K562 (cell line): ENCODE results near the gene PRCD. TPM values are rescaled to one million over a fixed set of nuclear protein-coding genes. Genes with fewer than 3 reads are reported as not detected.

ENCODE experiments used
- ATF1 ChIP-seq, 2 experiments: fragments of 450-650 bp in 1 of 2; IDR thresholded peaks; 2 replicates each; pipeline ENCODE4 v1.6.1; 2016; ENCODE audit warnings: missing compliant biosample characterization in 1 of 2, missing genetic modification characterization in 1 of 2
- BRF2 ChIP-seq: IDR thresholded peaks from 3 replicates; pipeline ENCODE4 v1.6.1; 2011; ENCODE audit warnings: borderline replicate concordance, mild to moderate bottlenecking; ENCODE audit not compliant: insufficient read length, insufficient read depth
- FOXJ3 ChIP-seq: sonication (generic); formaldehyde crosslinking; IDR thresholded peaks from 2 replicates; pipeline ENCODE4 v1.4.0; 2020; ENCODE audit warnings: mild to moderate bottlenecking, missing genetic modification reagents
- GTF2E2 ChIP-seq: fragments of 200-800 bp; sonication (Bioruptor generic); IDR thresholded peaks from 2 replicates; pipeline ENCODE4 v1.6.1; 2016; ENCODE audit warnings: missing genetic modification characterization, missing compliant biosample characterization
- HDAC3 ChIP-seq: fragments of 450-650 bp; IDR thresholded peaks from 2 replicates; pipeline ENCODE4 v1.6.1; 2018; ENCODE audit warnings: borderline replicate concordance, mild to moderate bottlenecking, moderate library complexity; ENCODE audit not compliant: partially characterized antibody
- HDAC6 ChIP-seq: IDR thresholded peaks from 2 replicates; pipeline ENCODE4 v1.6.1; 2012; ENCODE audit warnings: low read depth, mild to moderate bottlenecking, control low read depth, inconsistent platforms, low read length, moderate library complexity
- IRF1 ChIP-seq: sonication (generic); formaldehyde crosslinking; IDR thresholded peaks from 2 replicates; pipeline ENCODE4 v1.8.0; 2022; ENCODE audit warnings: missing genetic modification reagents, mild to moderate bottlenecking, borderline replicate concordance
- MAFF ChIP-seq: IDR thresholded peaks from 2 replicates; pipeline ENCODE4 v1.6.1; 2012; ENCODE audit warnings: low read length, improper control_type of control experiment
- MAX ChIP-seq: sonication (generic); formaldehyde crosslinking; IDR thresholded peaks from 2 replicates; pipeline ENCODE4 v1.9.0; 2022; ENCODE audit warnings: mild to moderate bottlenecking, missing genetic modification reagents
- MTA2 ChIP-seq: fragments of 450-650 bp; IDR thresholded peaks from 2 replicates; pipeline ENCODE4 v1.6.1; 2016; ENCODE audit warnings: low read depth
- NFE2L1 ChIP-seq: fragments of 450-650 bp; IDR thresholded peaks from 2 replicates; pipeline ENCODE4 v1.6.1; 2016; ENCODE audit warnings: missing genetic modification characterization, low read depth, mild to moderate bottlenecking, missing compliant biosample characterization, moderate library complexity, borderline replicate concordance
- SRSF1 ChIP-seq: fragments of 200-400 bp; formaldehyde crosslinking; IDR thresholded peaks from 2 replicates; pipeline ENCODE4 v1.6.1; 2017; ENCODE audit warnings: mild to moderate bottlenecking, low read depth, low read length, moderate library complexity
- STAT5B ChIP-seq: fragments of 250-450 bp; sonication (Bioruptor Pico); IDR thresholded peaks from 2 replicates; pipeline ENCODE4 v1.8.0; 2021; ENCODE audit warnings: mild to moderate bottlenecking, inconsistent platforms
- SUPT5H ChIP-seq: fragments of 450-650 bp; IDR thresholded peaks from 2 replicates; pipeline ENCODE4 v1.6.1; 2016
- TAF15 ChIP-seq: fragments of 200-400 bp; formaldehyde crosslinking; IDR thresholded peaks from 2 replicates; pipeline ENCODE4 v1.6.1; 2017; ENCODE audit warnings: mild to moderate bottlenecking, low read depth, low read length, moderate library complexity
- TBL1XR1 ChIP-seq, 2 experiments: IDR thresholded peaks; 2 replicates each; pipeline ENCODE4 v1.6.1; 2012; ENCODE audit warnings: improper control_type of control experiment in 2 of 2, low read length in 2 of 2, mild to moderate bottlenecking in 1 of 2
- TRIM25 ChIP-seq: fragments of 450-650 bp; IDR thresholded peaks from 2 replicates; pipeline ENCODE4 v1.7.0; 2016; ENCODE audit warnings: borderline replicate concordance
- WHSC1 ChIP-seq: IDR thresholded peaks from one replicate; pipeline ENCODE4 v1.6.1; 2012; ENCODE audit warnings: low read length, control low read depth, inconsistent platforms
- ZBTB26 ChIP-seq: fragments of 450-650 bp; formaldehyde crosslinking; IDR thresholded peaks from 2 replicates; pipeline ENCODE4 v1.4.0; 2022; ENCODE audit warnings: missing genetic modification characterization
- ZNF41 ChIP-seq: fragments of 250-450 bp; sonication (Bioruptor Pico); conservative IDR thresholded peaks from 2 replicates; pipeline ENCODE4 v1.4.0; 2020; ENCODE audit warnings: mild to moderate bottlenecking
- ZNF511 ChIP-seq: sonication (generic); formaldehyde crosslinking; IDR thresholded peaks from 2 replicates; pipeline ENCODE4 v1.8.0; 2022; ENCODE audit warnings: mild to moderate bottlenecking, missing genetic modification reagents
- ZNF57 ChIP-seq: fragments of 450-650 bp; formaldehyde crosslinking; IDR thresholded peaks from 2 replicates; pipeline ENCODE4 v1.4.0; 2020; ENCODE audit warnings: mild to moderate bottlenecking, moderate library complexity
- ZNF766 ChIP-seq: fragments of 200-800 bp; sonication (Bioruptor generic); conservative IDR thresholded peaks from 2 replicates; pipeline ENCODE4 v1.6.1; 2016; ENCODE audit warnings: missing genetic modification characterization, missing compliant biosample characterization
- polyA plus RNA-seq, 8 experiments: library from polyadenylated mRNA; depleted of rRNA in 4 of 8; stranded (reverse) in 5 of 8; unstranded in 3 of 8; fragments of >200 nt; fragmentation: Nextera tagmentation in 2 of 8; fragmentation: Illumina TruSeq in 1 of 8; extraction: Ambion mirVana in 2 of 8; extraction: Trizol in 1 of 8; gene quantifications; 2 replicates each; pipeline versions ENCODE4 v1.2.1 to v1.2.3, GENCODE V29; 2011 to 2014; ENCODE audit warnings: inconsistent platforms in 1 of 8, missing spikeins in 1 of 8
- total RNA-seq, 7 experiments: library from RNA; depleted of rRNA in 6 of 7; stranded (reverse); fragments of >200 nt in 6 of 7; fragmentation: Illumina TruSeq in 2 of 7; extraction: Trizol in 2 of 7; gene quantifications; 2 replicates each; pipeline versions ENCODE4 v1.2.1 to v1.2.3, GENCODE V29; 2011 to 2021; ENCODE audit warnings: low replicate concordance in 1 of 7

Gene PRCD
- total and polyA plus RNA-seq, 9 of the 15 experiments (the other 6 are each of a cell fraction or from before 2014, with no cell fraction given) = 0.20 to 0.25 (median 0.21) TPM; not detected in 6

GRCh38 chr17:76567634-76568432 is 28.0 kb downstream of the PRCD start (continued):
- TF ChIP-seq FOXJ3 (CRISPR knock-in tag) (no peak), IRF1 (CRISPR knock-in tag) (no peak), MTA2 (no peak), HDAC3 (no peak), MAX (CRISPR knock-in tag) (peak; percentile 36; the same call in 1 of the 2 replicates), ZNF511 (no peak), SUPT5H (peak; percentile 33; the same call in 1 of the 2 replicates), BRF2 (no peak), ZNF57 (CRISPR knock-in tag) (no peak), HDAC6 (no peak), ZBTB26 (CRISPR knock-in tag) (no peak), TBL1XR1 (IDR thresholded peaks at IDR 0.05; ENCODE audit: low read length in 2 of 2) (no peak), NFE2L1 (tag) (no peak), STAT5B (CRISPR knock-in tag) (no peak), GTF2E2 (tag) (no peak), WHSC1 (no peak), ATF1 (CRISPR knock-in tag; IDR thresholded peaks at IDR 0.05) (no peak), ATF1 (tag; IDR thresholded peaks at IDR 0.05) (no peak), TRIM25 (no peak), ZNF41 (no peak), ZNF766 (0 out of 2 replicates have a peak, but pooled peaks have one; percentile 43), TAF15 (no peak), SRSF1 (no peak), MAFF (no peak)
